Stimulated activated CD4-positive, alpha-beta T cell treated with anti-CD3 and anti-CD28 coated beads, Interleukin-1b, Interleukin-23, amount 100 ng/mL, for 1 hour (primary cell): ENCODE results near the gene SPG7.
"Not testable (repeated sequence)": the region's sequence is repeated elsewhere in the genome, so short reads cannot be mapped to it uniquely, and the experiment has no call there.

Experiments
- DNase-seq, 2 donors: peaks; one replicate each; pipeline ENCODE4 v3.0.0-alpha.2; 2020; ENCODE audit warnings: low read depth in 2 of 2

SPG7 gene

DNA sequence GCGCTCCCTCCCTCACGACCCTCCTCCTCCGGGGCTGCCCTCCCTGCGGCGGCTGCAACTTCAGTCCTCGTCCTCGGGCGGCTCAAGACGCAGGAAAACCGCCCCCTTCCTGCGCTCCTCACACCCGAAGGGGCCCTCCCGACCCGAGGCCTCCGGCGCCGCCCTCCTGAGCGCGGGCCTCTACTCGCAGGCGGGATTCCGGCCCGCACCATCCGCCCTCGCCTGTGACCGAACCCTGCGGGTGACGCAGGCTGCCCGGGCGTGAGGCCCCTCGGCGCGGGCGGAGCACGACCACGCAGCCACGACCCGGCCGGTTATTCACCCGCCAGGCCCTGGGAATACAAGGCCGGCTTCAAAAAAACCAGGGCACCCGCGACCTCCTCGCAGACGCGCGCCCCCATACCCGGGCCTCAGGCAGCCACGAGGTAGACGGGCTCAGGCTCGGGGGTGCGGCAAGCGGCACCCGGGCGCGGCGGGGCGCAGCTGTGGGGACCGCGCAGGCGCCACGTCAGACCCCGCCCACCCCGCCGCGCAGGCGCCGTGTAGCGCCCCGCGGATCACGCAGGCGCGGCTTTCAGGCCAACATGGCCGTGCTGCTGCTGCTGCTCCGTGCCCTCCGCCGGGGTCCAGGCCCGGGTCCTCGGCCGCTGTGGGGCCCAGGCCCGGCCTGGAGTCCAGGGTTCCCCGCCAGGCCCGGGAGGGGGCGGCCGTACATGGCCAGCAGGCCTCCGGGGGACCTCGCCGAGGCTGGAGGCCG, at the start of gene SPG7:
TSS of gene SPG7 (plus strand) at position 570 of the 757 bp plus-strand sequence. CDS start at position 585, 15 bp downstream.
- DNase-seq: peak; percentile 76 to 82

DNA sequence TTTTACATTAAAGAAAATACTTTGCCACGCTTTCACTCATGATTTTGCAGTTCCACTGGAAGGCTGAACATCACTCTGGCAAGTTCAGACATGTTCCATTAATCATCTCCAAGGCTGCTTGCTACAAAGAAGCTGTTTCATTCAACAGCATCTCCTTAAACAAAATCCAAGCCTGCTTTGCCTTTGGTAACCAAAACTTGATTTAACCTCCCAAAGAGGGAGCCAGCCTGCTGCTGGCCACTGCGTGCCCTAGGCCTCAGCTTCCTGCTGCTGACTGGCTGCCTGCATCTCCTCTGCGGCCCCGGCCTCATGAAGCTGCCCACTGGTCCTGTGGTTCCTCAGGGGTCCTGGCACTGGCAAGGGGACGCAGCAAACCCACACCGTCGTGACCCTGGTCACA, 49.7 kb upstream of the SPG7 start:
- no peak for DNase-seq

DNA sequence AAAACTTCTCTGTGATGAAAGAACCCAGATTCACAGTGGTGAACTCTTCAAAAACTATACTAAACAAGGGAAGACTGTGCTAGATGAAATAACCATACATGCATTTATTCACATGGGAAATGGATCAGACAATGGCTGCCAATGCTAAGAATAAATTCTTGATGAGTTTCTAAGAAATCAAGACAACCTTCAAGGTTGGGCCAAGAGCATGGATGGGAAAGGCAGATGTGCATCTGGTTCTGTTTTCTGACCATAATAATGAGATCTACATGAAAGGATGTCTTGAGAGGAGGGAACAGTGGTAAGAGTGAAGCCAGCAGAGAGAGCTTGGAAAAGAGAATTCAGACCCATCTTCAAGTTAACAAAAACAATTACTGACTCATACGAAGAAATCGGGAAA, 49.2 kb upstream of the SPG7 start:
- DNase-seq: no peak

DNA sequence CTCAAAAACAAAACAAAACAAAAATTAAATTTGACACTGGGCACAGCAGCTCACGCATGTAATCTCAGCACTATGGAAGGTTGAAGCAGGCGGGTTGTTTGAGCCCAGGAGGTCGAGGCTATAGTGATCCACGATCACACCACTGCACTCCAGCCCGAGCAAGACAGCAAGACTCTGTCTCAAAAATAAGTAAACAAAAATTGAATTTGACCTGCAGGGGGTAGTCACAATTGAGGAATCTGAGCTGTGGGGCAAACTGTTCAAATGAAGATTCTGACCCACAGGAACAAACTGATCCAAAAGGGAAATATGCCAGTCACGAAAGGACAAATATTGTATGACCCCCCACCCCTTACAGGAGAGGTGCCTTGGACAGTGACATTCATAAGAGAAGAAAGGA, 47.6 kb upstream of the SPG7 start:
- DNase-seq: no peak

DNA sequence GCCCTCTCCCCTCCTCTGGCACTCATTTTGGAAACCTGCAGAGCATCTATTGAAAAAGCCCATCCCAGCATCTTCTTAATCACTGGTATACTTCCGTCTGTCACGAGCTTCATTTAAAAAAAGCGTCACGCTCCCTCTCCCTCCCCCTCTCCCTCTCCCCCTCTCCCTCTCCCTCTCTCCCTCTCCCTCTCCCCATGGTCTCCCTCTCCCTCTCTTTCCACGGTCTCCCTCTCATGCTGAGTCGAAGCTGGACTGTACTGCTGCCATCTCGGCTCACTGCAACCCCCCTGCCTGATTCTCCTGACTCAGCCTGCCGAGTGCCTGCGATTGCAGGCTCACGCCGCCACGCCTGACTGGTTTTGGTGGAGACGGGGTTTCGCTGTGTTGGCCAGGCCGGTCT, 46.3 kb upstream of the SPG7 start:
- DNase-seq: not testable (repeated sequence)

DNA sequence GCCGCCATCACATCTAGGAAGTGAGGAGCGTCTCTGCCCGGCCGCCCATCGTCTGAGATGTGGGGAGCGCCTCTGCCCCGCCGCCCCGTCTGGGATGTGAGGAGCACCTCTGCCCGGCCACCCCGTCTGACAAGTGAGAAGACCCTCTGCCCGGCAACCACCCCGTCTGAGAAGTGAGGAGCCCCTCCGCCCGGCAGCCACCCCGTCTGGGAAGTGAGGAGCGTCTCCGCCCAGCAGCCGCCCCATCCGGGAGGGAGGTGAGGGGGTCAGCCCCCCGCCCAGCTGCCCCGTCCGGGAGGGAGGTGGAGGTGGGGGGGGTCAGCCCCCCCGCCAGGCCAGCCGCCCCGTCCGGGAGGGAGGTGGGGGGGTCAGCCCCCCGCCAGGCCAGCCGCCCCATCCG, 45.6 kb upstream of the SPG7 start:
- not testable (repeated sequence) for DNase-seq

DNA sequence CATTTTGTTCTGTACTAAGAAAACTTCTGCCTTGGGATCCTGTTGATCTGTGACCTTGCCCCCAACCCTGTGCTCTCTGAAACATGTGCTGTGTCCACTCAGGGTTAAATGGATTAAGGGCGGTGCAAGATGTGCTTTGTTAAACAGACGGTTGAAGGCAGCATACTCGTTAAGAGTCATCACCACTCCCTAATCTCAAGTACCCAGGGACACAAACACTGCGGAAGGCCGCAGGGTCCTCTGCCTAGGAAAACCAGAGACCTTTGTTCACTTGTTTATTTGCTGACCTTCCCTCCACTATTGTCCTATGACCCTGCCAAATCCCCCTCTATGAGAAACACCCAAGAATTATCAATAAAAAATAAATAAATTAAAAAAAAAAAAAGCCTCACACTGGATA, 44.9 kb upstream of the SPG7 start:
- not testable (repeated sequence) for DNase-seq

DNA sequence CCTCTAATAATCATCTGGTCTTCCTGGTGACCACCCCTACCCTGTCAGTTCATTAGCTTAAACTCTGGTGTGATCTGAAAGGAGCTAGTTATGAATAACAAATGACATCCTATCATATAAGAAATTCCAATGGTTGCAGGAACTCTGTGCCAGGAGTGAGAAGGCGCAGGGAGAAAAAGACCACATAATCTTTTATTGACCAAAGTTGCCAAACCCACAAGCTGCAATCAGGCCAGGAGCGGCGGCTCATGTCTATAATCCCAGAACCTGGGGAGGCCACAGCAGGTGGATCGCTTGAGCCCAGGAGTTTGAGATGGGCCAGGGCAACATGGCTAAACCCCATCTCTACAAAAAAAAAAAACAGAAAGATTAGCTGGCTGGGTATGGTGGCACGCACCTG, 41.3 kb upstream of the SPG7 start:
- no peak for DNase-seq

DNA sequence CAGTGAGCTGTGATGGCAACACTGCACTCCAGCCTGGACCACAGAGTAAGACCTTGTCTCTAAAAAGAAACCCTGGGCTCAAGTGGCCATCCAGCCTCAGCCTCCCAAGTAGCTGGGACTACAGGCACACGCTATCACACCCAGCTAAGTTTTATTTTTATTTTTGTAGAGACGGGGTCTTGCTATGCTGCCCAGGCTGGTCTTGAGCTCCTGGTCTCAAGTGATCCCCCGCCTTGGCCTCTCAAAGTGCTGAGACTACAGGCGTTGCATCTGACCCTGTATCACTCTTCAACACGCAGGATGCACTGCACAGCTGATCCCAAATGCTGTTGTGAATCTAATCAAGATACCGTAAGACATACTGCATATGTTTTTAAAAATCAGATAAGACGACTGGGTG, 40.8 kb upstream of the SPG7 start:
- DNase-seq: no peak

DNA sequence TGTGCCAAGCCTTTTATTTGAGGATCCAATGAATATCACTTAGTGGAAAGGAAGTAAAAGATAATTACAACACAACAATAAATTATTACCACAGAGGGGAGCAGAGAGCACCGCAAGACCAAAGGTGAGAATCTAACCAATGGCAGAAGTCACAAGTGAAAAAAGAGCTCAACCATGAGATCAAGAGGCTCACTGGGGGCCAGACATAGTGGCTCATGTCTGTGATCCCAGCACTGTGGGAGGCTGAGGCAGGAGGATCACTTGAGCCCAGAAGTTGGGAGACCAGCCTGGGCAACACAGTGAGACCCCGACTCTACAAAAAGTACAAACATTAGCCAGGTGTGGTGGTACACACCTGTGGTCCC, 35.5 kb upstream of the SPG7 start:
- DNase-seq: no peak

DNA sequence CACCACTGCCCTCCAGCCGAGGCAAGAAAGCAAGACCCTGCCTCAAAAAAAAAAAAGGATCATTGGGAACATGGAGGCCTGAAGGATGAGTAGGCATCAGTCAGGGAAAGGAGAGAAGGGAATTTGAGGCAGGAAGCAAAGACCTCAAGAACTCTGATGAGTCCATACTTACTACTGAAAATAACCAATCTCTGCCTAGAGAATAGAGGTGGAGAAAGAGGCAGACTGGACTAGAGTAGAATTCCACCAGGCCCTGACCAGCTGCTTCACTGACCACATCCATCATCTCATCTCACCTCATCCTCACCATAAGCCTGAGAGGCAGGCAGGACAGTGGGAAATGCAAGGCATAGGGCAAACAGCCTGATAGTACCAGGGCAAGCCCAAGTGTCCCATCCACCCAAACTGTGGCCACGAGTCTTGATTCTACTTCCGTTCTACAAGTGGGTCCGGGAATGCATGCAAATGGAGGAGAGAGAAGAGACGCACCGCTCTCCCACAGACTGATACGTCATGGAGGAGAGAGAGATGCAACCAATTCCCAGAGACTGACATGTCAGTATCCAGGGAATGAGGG, 35.0 kb upstream of the SPG7 start:
- DNase-seq: no peak

DNA sequence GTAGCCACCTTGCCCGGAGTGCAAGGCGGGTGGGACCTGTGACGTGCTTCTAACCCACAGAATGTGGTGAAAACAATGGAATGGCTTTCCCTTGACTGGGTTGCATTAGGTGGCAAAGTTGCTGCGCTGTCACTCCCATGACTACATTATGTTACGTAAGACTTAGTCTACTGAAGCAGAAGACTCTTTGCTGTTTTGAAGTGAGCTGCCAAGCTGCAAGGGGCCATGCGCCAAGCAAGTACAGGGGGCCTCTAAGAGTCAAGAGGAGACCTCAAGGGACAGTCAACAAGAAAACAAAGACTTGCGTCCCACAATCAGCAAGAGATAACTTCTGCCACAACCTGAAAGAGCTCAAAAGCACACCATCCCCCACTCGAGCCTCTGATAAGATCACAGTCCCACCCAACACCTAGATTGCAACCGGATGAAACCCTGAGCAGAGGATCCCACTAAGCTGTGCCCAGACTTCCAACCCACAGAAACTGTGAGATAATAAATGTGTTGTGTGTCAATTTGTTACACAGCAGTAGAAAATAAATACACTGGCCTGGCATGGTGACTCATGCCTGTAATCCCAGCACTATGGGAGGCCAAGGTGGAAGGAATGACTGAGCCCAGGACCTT, 34.3 kb upstream of the SPG7 start:
- DNase-seq: no peak

DNA sequence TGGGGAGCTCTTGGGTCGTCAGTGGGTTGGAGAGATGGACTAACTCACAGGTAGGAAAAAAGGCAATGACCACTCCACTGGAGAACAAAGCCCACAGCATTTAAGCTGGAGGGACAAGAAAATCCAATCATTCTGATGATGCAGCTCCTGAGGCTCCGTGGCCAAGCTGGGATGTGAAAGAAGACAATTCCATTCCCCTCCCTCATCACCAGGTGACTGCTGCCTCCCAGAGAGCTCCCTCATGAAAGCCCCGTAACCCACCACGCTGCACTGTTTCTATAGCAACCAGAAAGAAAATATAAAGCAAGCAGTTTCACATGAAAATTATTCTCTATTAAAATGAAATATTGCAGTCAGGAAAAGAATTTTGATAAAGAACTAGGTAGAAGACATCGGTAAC, 33.1 kb upstream of the SPG7 start:
- no peak for DNase-seq

DNA sequence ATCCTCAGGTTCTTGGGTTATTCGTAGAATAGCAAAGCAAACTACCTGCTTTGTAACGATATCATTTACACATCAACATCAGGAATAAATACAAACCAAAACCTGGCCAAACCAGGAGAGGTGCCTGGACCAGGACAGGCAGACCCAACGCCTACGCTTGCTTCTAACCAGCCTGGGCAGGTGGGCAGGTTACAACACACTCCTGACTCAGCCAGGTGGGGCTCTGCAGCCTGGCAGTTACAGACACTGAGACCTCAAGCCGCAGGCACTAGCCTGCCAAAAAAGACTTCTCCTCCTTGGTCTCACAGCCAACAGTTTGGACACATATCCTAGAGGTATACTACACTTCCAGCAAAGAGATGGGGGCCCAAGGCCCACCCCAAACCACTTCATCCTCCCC, 31.8 kb upstream of the SPG7 start:
- DNase-seq: no peak

DNA sequence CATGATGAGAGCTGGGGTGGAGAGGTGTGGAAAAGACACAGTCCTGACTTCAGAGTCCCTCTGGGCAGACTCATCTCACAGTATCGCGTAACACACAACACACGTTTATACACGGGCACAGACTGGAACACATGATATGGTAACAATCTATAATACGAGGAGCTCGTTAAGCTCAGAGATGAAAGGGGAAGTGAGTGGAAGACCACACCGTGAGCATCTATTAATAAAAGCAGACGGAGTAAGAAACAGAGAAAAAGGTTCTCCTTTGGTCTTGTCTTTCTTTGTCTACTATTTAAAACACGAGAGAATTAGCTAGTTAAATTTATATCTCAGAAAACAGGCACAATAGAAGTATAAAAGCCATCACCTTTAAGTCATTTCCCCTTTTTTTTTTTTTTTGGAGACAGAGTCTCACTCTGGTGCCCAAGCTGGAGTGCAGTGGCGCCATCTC, 31.4 kb upstream of the SPG7 start:
- DNase-seq: no peak

DNA sequence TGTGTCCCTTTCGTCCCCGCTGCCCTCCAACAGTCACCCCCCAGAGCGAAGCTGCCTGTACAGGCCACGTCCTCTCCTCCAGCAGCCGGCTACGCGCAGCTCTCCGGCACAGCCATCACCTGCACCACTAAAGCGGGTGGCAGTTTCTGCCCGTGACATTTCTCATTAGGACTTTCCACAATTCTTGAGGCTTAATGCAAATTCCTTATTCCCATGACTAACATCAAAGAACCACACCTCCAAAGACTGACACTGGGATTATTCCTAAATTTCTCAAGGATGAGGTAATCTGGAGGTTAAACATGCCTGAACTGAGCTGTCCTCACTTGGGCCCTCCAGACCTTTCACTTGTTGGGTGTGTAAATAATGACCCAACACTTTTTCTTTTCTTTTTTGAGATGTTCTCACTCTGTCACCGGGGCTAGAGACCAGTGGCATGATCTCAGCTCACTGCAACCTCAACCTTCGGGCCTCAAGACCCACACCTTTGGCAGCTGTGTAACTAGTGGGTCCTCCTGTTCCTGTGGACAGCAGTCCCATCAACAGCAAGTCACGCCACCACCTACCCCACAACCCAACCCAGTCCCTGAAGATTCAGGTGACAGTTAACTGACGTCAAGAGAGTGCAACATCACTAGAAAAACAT, 29.5 kb upstream of the SPG7 start:
- DNase-seq: no peak

DNA sequence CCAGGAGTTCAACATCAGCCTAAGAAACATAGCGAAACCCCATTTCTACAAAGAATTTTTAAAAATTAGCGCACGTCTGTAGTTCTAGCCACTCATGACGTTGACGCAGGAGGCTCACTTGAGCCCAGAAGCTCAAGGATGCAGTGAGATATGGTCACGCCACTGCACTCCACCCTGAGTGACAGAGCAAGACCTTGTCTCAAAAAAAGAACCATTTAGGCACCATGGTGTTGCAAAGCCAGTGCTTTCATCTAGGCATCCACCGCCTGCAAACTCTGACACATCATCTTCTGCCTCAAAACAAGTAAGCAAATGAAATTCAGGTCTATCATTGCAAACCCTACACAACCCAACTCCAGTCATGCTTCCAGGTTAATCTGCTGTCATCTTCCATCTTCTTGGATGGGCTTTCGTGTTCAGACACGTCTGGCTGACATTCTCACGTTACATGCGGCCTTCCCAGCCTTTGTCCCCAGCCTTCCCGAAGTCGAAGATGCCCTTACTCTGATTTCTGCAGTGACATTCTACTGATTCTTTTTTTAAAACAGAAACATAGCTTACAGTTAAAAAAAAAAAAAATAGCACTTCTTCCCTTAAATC, 26.7 kb upstream of the SPG7 start:
- DNase-seq: no peak

DNA sequence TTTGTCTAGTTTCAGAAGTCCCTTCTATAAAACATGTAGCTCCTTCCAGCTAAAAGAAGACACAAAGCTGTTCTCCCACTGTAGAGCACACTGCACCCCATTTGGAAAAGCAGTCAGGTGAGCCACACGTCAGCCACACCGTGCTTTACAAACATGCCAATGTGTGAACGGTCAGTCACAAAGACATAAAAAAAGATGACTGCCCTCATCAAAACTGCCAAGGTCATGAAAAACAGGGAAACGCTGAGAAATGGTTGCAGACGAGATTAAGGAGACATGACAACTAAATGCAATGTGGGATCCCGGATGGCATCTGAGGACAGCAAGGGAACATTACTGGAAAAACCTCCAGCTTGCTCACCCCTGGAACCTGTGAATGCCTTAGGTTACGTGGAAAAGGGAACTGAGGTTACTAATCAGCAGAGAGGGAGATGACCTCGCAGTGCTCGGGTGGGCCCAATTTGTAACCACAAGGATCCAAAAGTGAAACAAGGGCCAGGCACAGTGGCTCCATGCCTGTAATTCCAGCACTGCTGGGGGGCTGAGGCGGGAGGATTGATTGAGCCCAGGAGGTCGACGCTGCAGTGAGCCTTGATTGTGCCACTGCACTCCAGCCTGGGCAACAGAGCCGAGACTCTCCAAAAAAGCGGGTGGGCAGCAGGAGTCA, 25.9 kb upstream of the SPG7 start:
- DNase-seq: no peak

DNA sequence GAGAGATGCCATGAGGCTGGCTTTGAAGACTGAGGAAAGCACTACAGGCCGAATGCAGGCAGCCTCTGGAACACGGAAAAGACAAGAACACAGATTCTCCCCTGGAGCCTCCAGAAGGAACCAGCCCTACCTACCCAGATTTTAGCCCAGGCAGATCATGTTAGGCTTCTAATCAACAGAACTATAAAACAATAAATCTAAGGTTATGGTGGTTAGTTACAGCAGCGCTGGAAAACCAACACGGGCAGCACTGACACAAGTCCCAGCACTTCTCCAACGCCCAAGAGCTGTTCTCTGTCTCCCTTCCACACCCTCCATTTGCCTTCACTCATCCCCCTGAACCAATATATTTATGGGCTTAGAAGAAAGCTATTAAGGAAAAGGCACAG, 25.4 kb upstream of the SPG7 start:
- DNase-seq: no peak

DNA sequence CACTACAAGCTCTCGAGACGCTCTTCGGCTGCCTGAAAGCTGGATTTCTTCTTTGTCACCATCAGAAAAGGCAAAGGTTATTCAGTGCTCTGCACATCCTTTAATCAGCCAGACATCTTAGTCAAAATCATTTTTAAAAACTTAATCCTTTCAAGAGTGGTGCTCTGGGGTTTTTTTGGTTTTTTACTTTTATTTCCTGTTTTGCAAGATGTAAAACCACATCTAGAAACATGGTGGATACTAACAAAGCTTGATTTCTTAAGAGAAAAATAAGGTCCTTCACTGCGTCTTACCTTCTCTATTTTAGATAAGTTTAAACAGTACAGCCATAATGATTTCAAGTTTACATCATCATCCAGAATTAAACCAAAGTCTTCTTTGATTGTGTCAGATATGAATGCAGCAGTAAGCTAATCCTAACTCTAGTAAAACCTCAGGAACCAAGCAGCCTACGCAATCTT, 24.1 kb upstream of the SPG7 start:
- DNase-seq: no peak

DNA sequence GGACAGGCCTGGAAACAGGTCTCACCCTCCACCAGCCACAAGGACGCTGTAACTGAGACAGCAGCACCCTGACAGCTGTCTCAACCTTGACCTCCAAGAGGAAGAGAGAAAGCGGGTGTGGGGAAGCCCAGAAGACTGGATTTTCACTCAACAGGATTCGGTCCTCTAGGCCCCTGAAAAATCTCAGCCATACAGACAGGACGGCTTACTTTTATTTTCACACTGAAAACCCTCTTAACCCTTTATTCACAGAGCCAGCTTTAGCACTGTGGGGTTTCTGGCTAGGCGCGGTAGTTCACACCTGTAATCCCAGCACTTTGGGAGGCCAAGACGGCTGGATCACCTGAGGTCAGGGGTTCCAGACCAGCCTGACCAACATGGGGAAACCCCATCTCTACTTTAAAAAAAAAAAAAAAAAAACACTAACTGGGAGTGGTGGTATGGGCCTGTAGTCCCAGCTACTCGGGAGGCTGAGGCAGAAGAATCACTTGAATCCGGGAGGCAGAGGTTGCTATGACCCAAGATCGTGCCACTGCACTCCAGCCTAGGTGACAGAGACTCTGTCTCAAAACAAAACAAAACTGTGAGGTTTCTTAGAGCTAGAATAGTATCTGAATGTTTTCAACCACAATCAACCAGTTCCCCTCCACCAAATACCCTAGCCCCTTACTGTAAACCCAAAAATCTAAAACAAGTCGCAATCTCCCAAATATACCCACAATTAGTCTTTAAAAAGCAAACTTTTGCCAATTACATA, 23.1 kb upstream of the SPG7 start:
- DNase-seq: no peak
